Measurements from ENCODE around the gene NCOA7. TPM values are rescaled to one million over a fixed set of nuclear protein-coding genes. Genes with fewer than 3 reads are reported as not detected.

NCOA7 gene
- total RNA-seq, result 49.6 to 80.7 TPM (median 74.9 TPM) in 3 replicates
- long read RNA-seq, full-length matches to known transcripts, result 28 of 56 reads
- long read RNA-seq, partial matches to known transcripts, result 7 of 56 reads
- long read RNA-seq, other reads (novel, unspliced or antisense), result 21 of 56 reads

GRCh38 chr6:125790358-125791150 is at the start of gene NCOA7:
TSS of gene NCOA7 (plus strand) at chr6:125790960. CDS start at chr6:125815355, 24,395 bp downstream.
- Mint-ChIP-seq H3K27me3 (ENCODE audit: low read depth) (no peaks in the 10 kb centered on the region), H3K4me3 (ENCODE audit: unreplicated experiment) (peak within 1 kb of the TSS; percentile 75), H3K4me1 (ENCODE audit: low read depth) (peaks cover 58% of the 10 kb centered on the region), H3K27ac (ENCODE audit: unreplicated experiment) (peak within 1 kb of the TSS; percentile 96), H3K36me3 (ENCODE audit: low read depth) (peaks cover 11% of the 10 kb centered on the region), H3K9me3 (ENCODE audit: low read depth) (no peaks in the 10 kb centered on the region)
- TF ChIP-seq CTCF (IDR thresholded peaks at IDR 0.05), result peak; percentile 13
- peak; percentile 94 for DNase-seq (ENCODE audit: low spot score)

GRCh38 chr6:125741336-125741735 is 49.4 kb upstream of the NCOA7 start:
- Mint-ChIP-seq H3K4me1 (ENCODE audit: low read depth) (peaks cover 44% of the 10 kb centered on the region), H3K9me3 (ENCODE audit: low read depth) (no peaks in the 10 kb centered on the region), H3K27me3 (ENCODE audit: low read depth) (no peaks in the 10 kb centered on the region), H3K27ac (ENCODE audit: unreplicated experiment) (no peak overlapping the region), H3K36me3 (ENCODE audit: low read depth) (peaks cover 3% of the 10 kb centered on the region), H3K4me3 (ENCODE audit: unreplicated experiment) (no peak overlapping the region)
- no peak for TF ChIP-seq CTCF (IDR thresholded peaks at IDR 0.05)
- no peak for DNase-seq (ENCODE audit: low spot score)

GRCh38 chr6:125742024-125742423 is 48.7 kb upstream of the NCOA7 start:
- H3K27ac Mint-ChIP-seq (ENCODE audit: unreplicated experiment), result no peak overlapping the region
- DNase-seq (ENCODE audit: low spot score), result no peak
- H3K36me3 Mint-ChIP-seq (ENCODE audit: low read depth), result peaks cover 3% of the 10 kb centered on the region
- no peaks in the 10 kb centered on the region for H3K9me3 Mint-ChIP-seq (ENCODE audit: low read depth)
- H3K4me3 Mint-ChIP-seq (ENCODE audit: unreplicated experiment), result no peak overlapping the region
- peaks cover 51% of the 10 kb centered on the region for H3K4me1 Mint-ChIP-seq (ENCODE audit: low read depth)
- no peak for TF ChIP-seq CTCF (IDR thresholded peaks at IDR 0.05)
- H3K27me3 Mint-ChIP-seq (ENCODE audit: low read depth), result no peaks in the 10 kb centered on the region

GRCh38 chr6:125742464-125743120 is 48.2 kb upstream of the NCOA7 start:
- no peak for DNase-seq (ENCODE audit: low spot score)
- Mint-ChIP-seq H3K4me1 (ENCODE audit: low read depth) (peaks cover 56% of the 10 kb centered on the region), H3K27ac (ENCODE audit: unreplicated experiment) (peak overlapping the region; percentile 32), H3K4me3 (ENCODE audit: unreplicated experiment) (peak overlapping the region; percentile 13), H3K27me3 (ENCODE audit: low read depth) (no peaks in the 10 kb centered on the region), H3K9me3 (ENCODE audit: low read depth) (no peaks in the 10 kb centered on the region), H3K36me3 (ENCODE audit: low read depth) (peaks cover 3% of the 10 kb centered on the region)
- no peak for TF ChIP-seq CTCF (IDR thresholded peaks at IDR 0.05)

- H3K9me3 Mint-ChIP-seq (ENCODE audit: low read depth), result no peaks in the 10 kb centered on the region
- no peaks in the 10 kb centered on the region for H3K27me3 Mint-ChIP-seq (ENCODE audit: low read depth)
These were observed 47.2 kb upstream of the NCOA7 start for GRCh38 chr6:125743604-125744003.

More at GRCh38 chr6:125743604-125744003, 47.2 kb upstream of the NCOA7 start:
- no peak for TF ChIP-seq CTCF (IDR thresholded peaks at IDR 0.05)
- H3K27ac Mint-ChIP-seq (ENCODE audit: unreplicated experiment), result peak overlapping the region; percentile 10
- H3K4me1 Mint-ChIP-seq (ENCODE audit: low read depth), result peaks cover 56% of the 10 kb centered on the region
- no peak for DNase-seq (ENCODE audit: low spot score)
- no peak overlapping the region for H3K4me3 Mint-ChIP-seq (ENCODE audit: unreplicated experiment)
- no peaks in the 10 kb centered on the region for H3K36me3 Mint-ChIP-seq (ENCODE audit: low read depth)
